Posterior cingulate gyrus (tissue), 11 donors: ENCODE measurements around the gene DPM3.
"Not testable (repeated sequence)": the region's sequence is repeated elsewhere in the genome, so short reads cannot be mapped to it uniquely, and the experiment has no call there.

Experiments
- DNase-seq, 10 donors: peaks; one replicate each; pipeline versions ENCODE4 v3.0.0 to v3.0.0-alpha.2; 2020 to 2021; ENCODE audit warnings: mixed read lengths in 3 of 10
- intact Hi-C: fragments of 100-400 bp; cut with DNase I; formaldehyde crosslinking; loops from one replicate; pipeline ENCODE4 v1.15.1; 2023

The DPM3 gene

GRCh38 chr1:155164625-155165024 lies 24.3 kb upstream of the DPM3 start:
- intact Hi-C loops, result not testable (repeated sequence)
- peak in 2 of 10 donors; percentile 29 to 35 for DNase-seq

DNA sequence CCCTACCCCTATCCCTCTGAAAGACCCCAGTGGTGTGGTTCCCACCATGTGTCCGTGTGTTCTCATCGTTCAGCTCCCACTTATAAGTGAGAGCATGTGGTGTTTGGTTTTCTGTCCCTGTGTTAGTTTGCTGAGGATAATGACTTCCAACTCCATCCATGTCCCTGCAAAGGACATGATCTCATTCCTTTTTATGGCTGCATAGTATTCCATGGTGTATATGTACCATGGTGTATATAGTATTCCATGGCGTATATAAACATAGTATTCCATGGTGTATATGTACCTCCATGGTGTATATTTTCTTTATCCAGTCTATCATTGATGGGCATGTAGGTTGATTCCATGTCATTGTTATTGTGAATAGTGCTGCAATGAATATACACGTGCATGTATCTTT lies 23.5 kb upstream of the DPM3 start:
- DNase-seq, intact Hi-C loops: not testable (repeated sequence)

- intact Hi-C loops, result not testable (repeated sequence)
- peak in 2 of 10 donors; percentile 9 to 27 for DNase-seq
Measured at GRCh38 chr1:155162631-155163030, 22.3 kb upstream of the DPM3 start.

DNA sequence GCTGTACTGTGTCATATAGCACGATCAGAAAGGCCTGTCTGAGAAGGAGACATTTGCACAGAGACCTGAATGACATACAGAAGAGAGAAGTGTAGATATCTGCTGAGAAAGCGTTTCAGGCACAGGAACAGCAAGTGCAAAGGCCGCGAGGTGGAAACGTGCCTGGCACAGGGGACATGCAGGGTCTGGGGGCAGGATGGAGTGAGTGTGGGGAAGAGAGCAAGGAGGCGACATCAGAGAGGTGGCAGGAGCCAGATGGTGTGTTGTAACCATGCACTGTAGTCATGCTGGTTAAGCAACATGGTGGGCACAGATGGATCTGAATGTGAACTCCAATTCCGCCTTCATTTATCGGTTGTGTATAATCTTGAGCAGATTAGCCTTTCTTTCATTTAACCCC lies 19.8 kb upstream of the DPM3 start:
- peak in 2 of 10 donors; percentile 13 to 37 for DNase-seq
- intact Hi-C loops, result no loop called here

DNA sequence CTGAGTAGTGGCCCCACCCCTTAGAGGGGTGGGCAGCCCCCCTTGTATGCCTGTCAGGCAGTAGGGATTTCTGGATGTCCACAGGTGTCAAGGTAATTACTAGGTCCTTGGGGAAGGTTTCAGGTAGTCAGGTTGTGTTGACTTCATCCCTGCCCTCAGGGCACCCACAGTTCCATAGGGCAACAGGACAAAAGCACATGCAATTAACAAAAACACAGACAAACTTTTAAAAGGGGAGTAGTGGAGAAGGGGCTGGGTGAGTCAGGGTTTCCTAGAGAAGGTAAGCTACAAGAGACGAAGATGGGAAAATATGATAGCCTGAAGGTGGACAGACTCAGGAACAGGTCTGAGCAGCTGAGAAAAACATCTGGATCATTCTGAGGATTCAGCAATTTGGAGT lies 18.7 kb upstream of the DPM3 start:
- intact Hi-C loops, result no loop called here
- DNase-seq, result peak in 1 of 10 donors; percentile 8

GRCh38 chr1:155155996-155156643 lies 15.8 kb upstream of the DPM3 start:
- DNase-seq, intact Hi-C loops: not testable (repeated sequence)

DNA sequence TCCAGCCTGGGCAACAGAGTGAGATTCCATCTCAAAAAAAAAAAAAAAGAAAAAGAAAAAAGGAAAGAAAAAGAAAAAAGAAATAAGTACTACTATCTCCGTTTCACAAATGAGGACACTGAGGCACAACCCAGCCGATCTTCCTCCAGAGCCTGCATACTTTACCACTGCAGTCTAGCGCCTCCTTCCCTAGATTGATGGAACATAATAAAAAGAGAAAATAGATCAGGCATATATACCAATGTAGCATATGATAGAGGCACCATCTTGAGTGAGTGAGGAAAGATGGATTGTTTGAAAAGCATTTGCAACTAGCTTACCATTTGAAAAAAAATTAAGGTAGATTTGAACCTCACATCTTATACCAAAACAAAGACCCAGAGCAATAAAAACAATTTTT lies 5.2 kb upstream of the DPM3 start:
- no peak for DNase-seq
- intact Hi-C loops, result no loop called here

DNA sequence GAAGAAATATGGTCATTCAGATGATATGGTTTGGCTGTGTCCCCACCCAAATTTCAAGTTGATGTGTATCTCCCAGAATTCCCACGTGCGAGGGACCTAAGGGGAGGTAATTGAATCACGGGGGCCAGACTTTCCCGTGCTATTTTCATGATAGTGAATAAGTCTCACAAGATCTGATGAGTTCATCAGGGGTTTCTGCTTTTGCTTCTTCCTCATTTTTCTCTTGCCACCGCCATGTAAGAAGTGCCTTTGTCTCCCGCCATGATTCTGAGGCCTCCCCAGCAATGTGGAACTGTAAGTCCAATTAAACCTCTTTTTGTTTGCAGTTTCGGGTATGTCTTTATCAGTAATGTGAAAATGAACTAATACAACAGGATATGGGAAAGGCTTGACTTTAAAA lies 1.4 kb upstream of the DPM3 start:
- no peak for DNase-seq
- intact Hi-C loops, result no loop called here

DNA sequence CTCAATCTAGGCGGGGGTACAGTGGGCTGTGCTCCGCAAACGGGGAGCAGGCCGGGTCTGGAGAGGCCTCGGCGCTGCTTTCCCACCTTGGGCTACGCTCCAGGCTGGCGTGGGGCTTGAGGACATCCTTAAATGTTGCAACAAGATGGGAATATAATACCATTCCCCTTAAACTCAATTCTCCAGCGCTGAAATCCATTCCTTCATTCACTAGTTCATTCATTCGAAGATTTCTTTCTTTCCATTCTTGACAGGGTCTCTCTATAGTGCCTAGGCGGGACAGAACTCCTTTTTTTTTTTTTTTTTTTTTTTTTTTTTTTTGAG lies 261 bp upstream of the DPM3 start:
- intact Hi-C loops, result no loop called here
- no peak for DNase-seq

GRCh38 chr1:155137154-155137949 lies 3.0 kb downstream of the DPM3 start:
- DNase-seq, result no peak
- intact Hi-C loops, result no loop called here

DNA sequence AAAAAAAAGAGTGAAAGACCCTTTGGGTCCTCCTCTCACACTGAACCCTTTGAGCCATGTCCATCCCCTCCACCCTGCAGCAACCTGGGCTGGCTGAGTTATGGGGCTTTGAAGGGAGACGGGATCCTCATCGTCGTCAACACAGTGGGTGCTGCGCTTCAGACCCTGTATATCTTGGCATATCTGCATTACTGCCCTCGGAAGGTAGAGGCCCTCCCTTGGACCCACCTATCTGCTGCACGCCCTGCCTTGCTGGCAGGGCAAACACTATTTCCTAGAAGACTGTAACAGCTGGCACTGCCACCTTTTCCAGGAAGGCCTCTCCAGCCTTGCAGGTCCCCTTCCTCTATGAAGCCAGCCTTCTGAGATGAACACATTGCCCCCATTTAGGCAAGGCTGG lies 3.6 kb downstream of the DPM3 start:
- intact Hi-C loops, result no loop called here
- DNase-seq, result no peak

DNA sequence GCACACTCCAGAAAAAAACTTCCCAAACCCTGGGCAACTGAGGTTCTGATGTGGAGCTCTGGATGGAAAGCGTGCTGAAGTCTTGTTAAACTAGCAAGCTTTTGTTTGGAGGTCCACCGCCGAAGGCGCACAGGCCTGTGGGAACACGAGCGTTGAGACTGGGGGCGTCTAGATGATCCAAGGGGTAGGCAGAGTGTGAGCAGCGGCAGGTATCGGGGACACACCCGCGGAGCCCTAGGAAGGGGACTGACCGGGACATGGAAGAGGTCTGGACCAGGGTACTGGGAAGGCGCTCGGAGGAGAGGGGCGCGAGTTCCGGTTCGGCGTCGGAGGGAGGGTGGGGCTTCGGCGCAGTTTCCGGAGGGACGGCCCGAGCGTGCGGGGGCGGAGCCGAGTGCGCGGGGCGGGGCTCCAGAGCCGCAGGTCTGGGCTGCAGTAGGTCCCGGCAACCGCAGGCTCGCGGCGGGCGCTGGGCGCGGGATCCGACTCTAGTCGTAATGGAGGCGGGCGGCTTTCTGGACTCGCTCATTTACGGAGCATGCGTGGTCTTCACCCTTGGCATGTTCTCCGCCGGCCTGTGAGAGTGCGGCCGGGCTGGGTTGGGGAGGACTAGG lies 4.8 kb downstream of the DPM3 start, which contains the start of gene SLC50A1:
TSS of gene SLC50A1 (plus strand) at position 438 of the 614 bp plus-strand sequence. CDS start at position 498, 60 bp downstream.
- intact Hi-C loops, result no loop called here

DNA sequence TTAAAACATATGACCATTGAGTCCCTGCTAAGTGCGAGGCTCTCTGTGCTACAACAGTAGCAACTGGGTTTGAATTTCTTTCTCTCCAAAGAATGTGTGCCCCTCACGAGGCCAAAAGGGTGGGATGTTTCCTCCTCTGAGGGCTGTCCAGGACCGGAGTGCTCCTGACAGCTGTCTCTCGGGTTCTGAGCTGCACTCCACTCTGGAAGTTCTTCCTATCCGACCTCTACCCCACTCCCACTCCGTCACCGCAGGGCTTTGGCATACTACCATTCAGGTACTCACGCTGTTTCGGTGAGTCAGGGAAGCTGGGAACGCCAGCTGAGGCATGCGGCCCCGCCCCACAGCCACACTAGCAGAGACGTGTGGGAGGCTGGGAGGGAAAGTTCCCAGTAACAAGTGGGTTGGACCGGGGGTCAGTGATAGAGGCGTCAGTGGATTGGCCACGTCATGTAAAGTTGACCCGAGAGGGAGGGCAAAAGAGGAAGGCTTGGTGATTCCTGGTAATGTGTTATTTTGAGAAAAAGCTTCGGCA lies 5.4 kb downstream of the DPM3 start:
- peak in 8 of 10 donors; percentile 24 to 94 (median 64) for DNase-seq
- intact Hi-C loops, result no loop called here

More for the DNA sequence above, 4.8 kb downstream of the DPM3 start, which contains the start of gene SLC50A1:
- peak; percentile 87 to 99 (median 94) for DNase-seq

- no peak for DNase-seq
- intact Hi-C loops, result no loop called here
Measured at GRCh38 chr1:155134322-155134721, 6.0 kb downstream of the DPM3 start.

DNA sequence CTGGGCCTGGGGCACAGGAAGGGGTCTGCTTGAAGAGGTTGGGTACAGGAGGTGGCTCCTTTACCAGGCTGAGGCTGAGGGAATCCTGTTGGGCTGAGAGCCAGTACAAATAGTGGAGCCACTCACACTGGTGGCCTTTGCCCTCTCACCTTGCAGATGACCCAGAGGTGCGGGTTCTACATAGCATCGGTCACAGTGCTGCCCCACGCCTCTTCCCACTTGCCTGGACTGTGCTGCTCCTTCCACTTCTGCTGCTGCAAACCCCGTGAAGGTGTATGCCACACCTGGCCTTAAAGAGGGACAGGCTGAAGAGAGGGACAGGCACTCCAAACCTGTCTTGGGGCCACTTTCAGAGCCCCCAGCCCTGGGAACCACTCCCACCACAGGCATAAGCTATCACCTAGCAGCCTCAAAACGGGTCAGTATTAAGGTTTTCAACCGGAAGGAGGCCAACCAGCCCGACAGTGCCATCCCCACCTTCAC lies 6.5 kb downstream of the DPM3 start:
- DNase-seq, result no peak
- intact Hi-C loops, result no loop called here

GRCh38 chr1:155131856-155132255 lies 8.5 kb downstream of the DPM3 start:
- intact Hi-C loops, result no loop called here
- DNase-seq, result no peak

GRCh38 chr1:155131285-155131684 lies 9.0 kb downstream of the DPM3 start:
- intact Hi-C loops, result no loop called here
- peak in 1 of 10 donors; percentile 73 for DNase-seq

DNA sequence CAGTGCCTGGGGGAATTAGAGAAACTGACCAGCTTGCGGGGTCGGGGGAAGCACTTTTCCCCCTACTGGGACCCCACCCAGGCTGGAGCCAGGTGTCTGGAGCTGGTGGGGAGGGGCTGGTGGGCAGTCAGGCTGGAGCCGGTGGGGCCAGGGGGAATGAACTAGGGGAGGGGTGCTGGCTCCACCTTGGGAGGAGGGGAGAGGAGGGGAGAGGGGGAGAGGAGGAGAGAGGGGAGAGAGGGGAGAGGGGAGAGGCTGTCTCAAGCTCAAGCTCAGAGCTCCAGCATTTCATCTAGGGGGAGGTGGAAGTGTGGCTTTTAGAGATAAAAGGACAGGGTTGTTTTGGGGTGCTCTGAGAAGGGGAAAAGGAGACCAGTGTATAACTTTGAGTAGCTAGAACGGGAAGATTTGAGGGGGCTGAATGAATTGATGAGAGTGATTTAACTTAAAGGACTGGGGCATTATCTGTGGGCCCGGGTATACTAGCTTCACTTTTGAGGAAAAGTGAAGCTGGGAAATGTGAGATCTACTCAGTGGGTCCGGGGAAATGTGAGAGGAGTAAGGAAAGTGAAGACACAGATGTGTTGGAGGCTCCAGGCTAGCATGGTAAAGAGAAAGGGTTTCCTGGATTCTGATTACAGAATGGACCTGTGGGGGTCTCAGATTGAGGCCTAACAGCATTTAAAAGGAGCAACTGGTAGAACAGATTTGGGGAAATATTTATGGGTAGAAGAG lies 9.9 kb downstream of the DPM3 start:
- no peak for DNase-seq
- intact Hi-C loops, result no loop called here

- intact Hi-C loops, result loop anchor here (5.0 kb wide), 1 partner anchor 37 kb away; no protein-coding TSS in a partner anchor
- DNase-seq, result peak in 6 of 10 donors; percentile 28 to 93 (median 50)
Measured at GRCh38 chr1:155128755-155129473, 11.4 kb downstream of the DPM3 start.
